Liver (tissue), 9 donors: ENCODE measurements around the gene SLC13A2. TPM values are rescaled to one million over a fixed set of nuclear protein-coding genes. Genes with fewer than 3 reads are reported as not detected.

Experiments used
- DNase-seq: peaks from one replicate; pipeline ENCODE4 v3.0.0-alpha.2; 2017; ENCODE audit warnings: low spot score
- H3K27ac ChIP-seq, 2 donors: one replicate each; pipeline ENCODE4 v1.7.0; 2013; ENCODE audit warnings: inconsistent platforms in 2 of 2, low read length in 2 of 2, control low read depth in 1 of 2, low read depth in 1 of 2, mild to moderate bottlenecking in 1 of 2
- H3K27me3 ChIP-seq, 4 donors: one replicate each; pipeline versions ENCODE4 v1.6.1 to v1.7.0; 2013; ENCODE audit warnings: low read length in 3 of 4, inconsistent platforms in 1 of 4, mild to moderate bottlenecking in 1 of 4, moderate library complexity in 1 of 4; ENCODE audit not compliant: control insufficient read depth in 4 of 4, insufficient read depth in 4 of 4
- H3K36me3 ChIP-seq, 4 donors: one replicate each; pipeline versions ENCODE4 v1.6.1 to v1.7.0; 2013; ENCODE audit warnings: low read length in 3 of 4, mild to moderate bottlenecking in 3 of 4, low read depth in 1 of 4, moderate library complexity in 1 of 4; ENCODE audit not compliant: control insufficient read depth in 4 of 4, insufficient read depth in 3 of 4
- H3K4me1 ChIP-seq, 4 donors: one replicate each; pipeline versions ENCODE4 v1.6.1 to v1.7.0; 2013; ENCODE audit warnings: low read length in 3 of 4, mild to moderate bottlenecking in 3 of 4, moderate library complexity in 1 of 4; ENCODE audit not compliant: control insufficient read depth in 4 of 4, insufficient read depth in 4 of 4
- H3K4me3 ChIP-seq, 3 donors: one replicate each; pipeline versions ENCODE4 v1.6.1 to v1.7.0; 2013; ENCODE audit warnings: low read length in 3 of 3, control low read depth in 1 of 3, low read depth in 1 of 3, mild to moderate bottlenecking in 1 of 3
- H3K9ac ChIP-seq, 2 donors: one replicate each; pipeline ENCODE4 v1.7.0; 2013; ENCODE audit warnings: low read length in 2 of 2, mild to moderate bottlenecking in 2 of 2, moderate library complexity in 2 of 2, control low read depth in 1 of 2, low read depth in 1 of 2
- H3K9me3 ChIP-seq, 4 donors: one replicate each; pipeline versions ENCODE4 v1.6.1 to v1.7.0; 2013; ENCODE audit warnings: low read length in 3 of 4; ENCODE audit not compliant: control insufficient read depth in 4 of 4
- ATF3 ChIP-seq: IDR thresholded peaks from 2 replicates; pipeline ENCODE4 v1.6.1; 2016; ENCODE audit warnings: antibody characterized with exemption
- FOXA2 ChIP-seq: IDR thresholded peaks from 2 replicates; pipeline ENCODE4 v1.6.1; 2016; ENCODE audit warnings: antibody characterized with exemption
- GABPA ChIP-seq, 2 donors: IDR thresholded peaks in 1 of 2; conservative IDR thresholded peaks in 1 of 2; 2 replicates each; pipeline ENCODE4 v1.6.1; 2016; ENCODE audit warnings: antibody characterized with exemption in 2 of 2, mild to moderate bottlenecking in 1 of 2, moderate library complexity in 1 of 2
- HNF4A ChIP-seq, 2 donors: conservative IDR thresholded peaks; 2 replicates each; pipeline ENCODE4 v1.6.1; 2016; ENCODE audit warnings: antibody characterized with exemption in 2 of 2, mild to moderate bottlenecking in 2 of 2
- HNF4G ChIP-seq: IDR thresholded peaks from 2 replicates; pipeline ENCODE4 v1.6.1; 2016; ENCODE audit warnings: antibody characterized with exemption
- NR2F2 ChIP-seq: IDR thresholded peaks from 2 replicates; pipeline ENCODE4 v1.6.1; 2016; ENCODE audit warnings: antibody characterized with exemption
- RAD21 ChIP-seq, 2 donors: IDR thresholded peaks; 2 replicates each; pipeline ENCODE4 v1.6.1; 2016; ENCODE audit warnings: antibody characterized with exemption in 2 of 2, mild to moderate bottlenecking in 2 of 2
- SP1 ChIP-seq: IDR thresholded peaks from 2 replicates; pipeline ENCODE4 v1.6.1; 2018; ENCODE audit warnings: antibody characterized with exemption, mild to moderate bottlenecking
- TAF1 ChIP-seq: conservative IDR thresholded peaks from 2 replicates; pipeline ENCODE4 v1.6.1; 2016; ENCODE audit warnings: antibody characterized with exemption, mild to moderate bottlenecking
- YY1 ChIP-seq: IDR thresholded peaks from 2 replicates; pipeline ENCODE4 v1.6.1; 2016; ENCODE audit warnings: antibody characterized with exemption, mild to moderate bottlenecking
- WGBS: extraction: QIAGEN DNeasy Blood & Tissue Kit; methylation state at CpG from one replicate; pipeline ENCODE4 v1.1.7; 2013; 5-methylcytosine and 5-hydroxymethylcytosine counted together
- polyA plus RNA-seq, 2 donors: library from polyadenylated mRNA; stranded (reverse) in 1 of 2; unstranded in 1 of 2; fragments of 200-250 nt in 1 of 2; fragments of >200 nt in 1 of 2; fragmentation: Nextera tagmentation in 1 of 2; extraction: Ambion mirVana in 1 of 2; gene quantifications; one replicate each; pipeline versions ENCODE4 v1.2.1 to v1.2.3, GENCODE V29; 2013 to 2015
- total RNA-seq, 2 donors: library from RNA; depleted of rRNA; stranded (reverse); fragments of >200 nt; gene quantifications; one replicate each; pipeline ENCODE4 v1.2.3, GENCODE V29; 2014
- TF ChIP-seq, protein P1 (sequence below): IDR thresholded peaks from 2 replicates; pipeline ENCODE4 v1.6.1; 2016; ENCODE audit warnings: antibody characterized with exemption
- TF ChIP-seq, protein P2 (sequence below): IDR thresholded peaks from 2 replicates; pipeline ENCODE4 v1.6.1; 2016; ENCODE audit warnings: antibody characterized with exemption, mild to moderate bottlenecking
- donor health status: healthy.
- donor health status: healthy.
- donor health status: healthy.
- donor health status: healthy.
- donor health status: healthy.

SLC13A2 gene
- total and polyA plus RNA-seq, 4 donors = 0.10 to 0.52 (median 0.36) TPM

- H3K27me3 ChIP-seq = no peaks in the 10 kb centered on the region
- H3K27ac ChIP-seq = no peak overlapping the region
- no peaks in the 10 kb centered on the region for H3K4me1 ChIP-seq
- no peaks in the 10 kb centered on the region for H3K36me3 ChIP-seq
- no peak for DNase-seq
- no peak overlapping the region for H3K4me3 ChIP-seq
- TF ChIP-seq FOXA2 = no peak
- TF ChIP-seq HNF4A (conservative IDR thresholded peaks at IDR 0.05) = no peak
- no peak for TF ChIP-seq YY1
- 93% methylated on average over 2 of the region's 2 CpGs for WGBS
- no peak overlapping the region for H3K9ac ChIP-seq
- H3K9me3 ChIP-seq = no peaks in the 10 kb centered on the region
Measured at GRCh38 chr17:28527181-28527681, 53.8 kb downstream of the SLC13A2 start.

DNA sequence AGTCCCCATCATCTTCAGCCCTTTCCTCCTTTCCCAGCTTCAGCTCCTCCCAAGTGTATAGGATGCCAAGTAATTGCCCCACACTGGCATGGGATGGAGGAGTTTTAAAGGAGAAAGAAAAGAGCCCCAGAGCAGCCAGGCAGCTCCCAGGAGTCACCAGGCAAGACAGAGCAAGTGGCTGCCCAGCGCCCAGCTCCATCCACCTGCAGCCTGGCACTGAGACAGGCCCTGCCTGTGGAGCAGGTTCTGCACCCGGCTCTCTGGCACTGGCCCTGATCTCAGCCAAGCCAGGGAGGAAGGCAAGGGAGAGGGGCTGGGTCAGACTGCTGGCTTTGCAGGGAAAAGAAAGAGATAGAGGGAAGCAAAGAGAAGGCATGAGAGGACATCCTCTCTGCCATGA, 54.4 kb downstream of the SLC13A2 start:
- H3K27me3 ChIP-seq = no peaks in the 10 kb centered on the region

GRCh38 chr17:28528327-28529012, 55.0 kb downstream of the SLC13A2 start:
- Histone ChIP-seq H3K4me3 (no peak overlapping the region), H3K27ac (no peak overlapping the region), H3K27me3 (no peaks in the 10 kb centered on the region), H3K36me3 (no peaks in the 10 kb centered on the region), H3K9ac (no peak overlapping the region), H3K4me1 (no peaks in the 10 kb centered on the region), H3K9me3 (no peaks in the 10 kb centered on the region)
- WGBS = 82% methylated on average over 9 of the region's 9 CpGs
- no peak for DNase-seq
- TF ChIP-seq TAF1 (no peak), NR2F2 (no peak), SP1 (no peak), RAD21 (IDR thresholded peaks at IDR 0.05) (no peak), GABPA (IDR thresholded peaks at IDR 0.05 in 1 of 2, conservative IDR thresholded peaks at IDR 0.05 in 1 of 2) (no peak), FOXA2 (no peak)
- TF ChIP-seq, protein P1, sequence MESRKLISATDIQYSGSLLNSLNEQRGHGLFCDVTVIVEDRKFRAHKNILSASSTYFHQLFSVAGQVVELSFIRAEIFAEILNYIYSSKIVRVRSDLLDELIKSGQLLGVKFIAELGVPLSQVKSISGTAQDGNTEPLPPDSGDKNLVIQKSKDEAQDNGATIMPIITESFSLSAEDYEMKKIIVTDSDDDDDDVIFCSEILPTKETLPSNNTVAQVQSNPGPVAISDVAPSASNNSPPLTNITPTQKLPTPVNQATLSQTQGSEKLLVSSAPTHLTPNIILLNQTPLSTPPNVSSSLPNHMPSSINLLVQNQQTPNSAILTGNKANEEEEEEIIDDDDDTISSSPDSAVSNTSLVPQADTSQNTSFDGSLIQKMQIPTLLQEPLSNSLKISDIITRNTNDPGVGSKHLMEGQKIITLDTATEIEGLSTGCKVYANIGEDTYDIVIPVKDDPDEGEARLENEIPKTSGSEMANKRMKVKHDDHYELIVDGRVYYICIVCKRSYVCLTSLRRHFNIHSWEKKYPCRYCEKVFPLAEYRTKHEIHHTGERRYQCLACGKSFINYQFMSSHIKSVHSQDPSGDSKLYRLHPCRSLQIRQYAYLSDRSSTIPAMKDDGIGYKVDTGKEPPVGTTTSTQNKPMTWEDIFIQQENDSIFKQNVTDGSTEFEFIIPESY = no peak
- TF ChIP-seq, protein P2, sequence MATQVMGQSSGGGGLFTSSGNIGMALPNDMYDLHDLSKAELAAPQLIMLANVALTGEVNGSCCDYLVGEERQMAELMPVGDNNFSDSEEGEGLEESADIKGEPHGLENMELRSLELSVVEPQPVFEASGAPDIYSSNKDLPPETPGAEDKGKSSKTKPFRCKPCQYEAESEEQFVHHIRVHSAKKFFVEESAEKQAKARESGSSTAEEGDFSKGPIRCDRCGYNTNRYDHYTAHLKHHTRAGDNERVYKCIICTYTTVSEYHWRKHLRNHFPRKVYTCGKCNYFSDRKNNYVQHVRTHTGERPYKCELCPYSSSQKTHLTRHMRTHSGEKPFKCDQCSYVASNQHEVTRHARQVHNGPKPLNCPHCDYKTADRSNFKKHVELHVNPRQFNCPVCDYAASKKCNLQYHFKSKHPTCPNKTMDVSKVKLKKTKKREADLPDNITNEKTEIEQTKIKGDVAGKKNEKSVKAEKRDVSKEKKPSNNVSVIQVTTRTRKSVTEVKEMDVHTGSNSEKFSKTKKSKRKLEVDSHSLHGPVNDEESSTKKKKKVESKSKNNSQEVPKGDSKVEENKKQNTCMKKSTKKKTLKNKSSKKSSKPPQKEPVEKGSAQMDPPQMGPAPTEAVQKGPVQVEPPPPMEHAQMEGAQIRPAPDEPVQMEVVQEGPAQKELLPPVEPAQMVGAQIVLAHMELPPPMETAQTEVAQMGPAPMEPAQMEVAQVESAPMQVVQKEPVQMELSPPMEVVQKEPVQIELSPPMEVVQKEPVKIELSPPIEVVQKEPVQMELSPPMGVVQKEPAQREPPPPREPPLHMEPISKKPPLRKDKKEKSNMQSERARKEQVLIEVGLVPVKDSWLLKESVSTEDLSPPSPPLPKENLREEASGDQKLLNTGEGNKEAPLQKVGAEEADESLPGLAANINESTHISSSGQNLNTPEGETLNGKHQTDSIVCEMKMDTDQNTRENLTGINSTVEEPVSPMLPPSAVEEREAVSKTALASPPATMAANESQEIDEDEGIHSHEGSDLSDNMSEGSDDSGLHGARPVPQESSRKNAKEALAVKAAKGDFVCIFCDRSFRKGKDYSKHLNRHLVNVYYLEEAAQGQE = no peak

More for the DNA sequence above, 54.4 kb downstream of the SLC13A2 start:
- Histone ChIP-seq H3K4me1 (no peaks in the 10 kb centered on the region), H3K9me3 (no peaks in the 10 kb centered on the region), H3K9ac (no peak overlapping the region), H3K4me3 (no peak overlapping the region), H3K27ac (no peak overlapping the region), H3K36me3 (no peaks in the 10 kb centered on the region)
- DNase-seq = no peak
- WGBS = 88% methylated on average over 2 of the region's 2 CpGs
- TF ChIP-seq, protein P1 = no peak
- TF ChIP-seq RAD21 (IDR thresholded peaks at IDR 0.05) = no peak
- no peak for TF ChIP-seq ATF3
- TF ChIP-seq NR2F2 = no peak
- no peak for TF ChIP-seq HNF4G
- no peak for TF ChIP-seq FOXA2
